SK-N-SH (cell line): ENCODE measurements around the gene ZNF143. TPM values are rescaled to one million over a fixed set of nuclear protein-coding genes. Genes with fewer than 3 reads are reported as not detected.
A peak's percentile ranks its signal among the peaks of the same experiment; 100 is the strongest.
"Not testable (repeated sequence)": the region's sequence is repeated elsewhere in the genome, so short reads cannot be mapped to it uniquely, and the experiment has no call there.

Experiments used
- CTCF ChIA-PET: fragments of 300-600, 350-600 bp; formaldehyde crosslinking; extraction: SDS; loops from one replicate; lab custom pipeline; 2021; lab: Yijun Ruan, JAX
- POLR2A ChIA-PET: fragments of 350-600 bp; sonication (Branson Sonifier 250); formaldehyde crosslinking; extraction: SDS; loops from one replicate; lab custom pipeline; 2020; ENCODE audit warnings: antibody characterized with exemption, inconsistent platforms; lab: Yijun Ruan, JAX
- DNase-seq: peaks from one replicate; pipeline ENCODE4 v3.0.0; 2012
- H2AFZ ChIP-seq: fragments of 200-600 bp; sonication (generic); 2 replicates; pipeline ENCODE4 v1.8.1; 2016; ENCODE audit warnings: antibody characterized with exemption, mild to moderate bottlenecking, low read depth
- H3F3A ChIP-seq: fragments of 200-600 bp; sonication (generic); replicated peaks from 2 replicates; pipeline ENCODE3; 2016; ENCODE audit warnings: antibody characterized with exemption, mild to moderate bottlenecking; ENCODE audit not compliant: insufficient read depth
- H3K27ac ChIP-seq, 2 experiments: fragments of 200-500 bp in 1 of 2; fragments of 200-600 bp in 1 of 2; sonication (Bioruptor generic) in 1 of 2; sonication (generic), shearing (Covaris generic) in 1 of 2; 2 replicates each; pipeline versions ENCODE4 v1.5.1 to v1.6.1; 2014 to 2016; ENCODE audit warnings: low read depth in 2 of 2, inconsistent platforms in 1 of 2, low read length in 1 of 2, mild to moderate bottlenecking in 1 of 2, mixed read lengths in 1 of 2
- H3K27me3 ChIP-seq: fragments of 200-600 bp; sonication (generic), shearing (Covaris generic); 2 replicates; pipeline ENCODE4 v1.6.1; 2016; ENCODE audit warnings: mixed run types; ENCODE audit not compliant: insufficient read depth
- H3K36me3 ChIP-seq, 2 experiments: fragments of 200-500 bp in 1 of 2; fragments of 200-600 bp in 1 of 2; sonication (Bioruptor generic) in 1 of 2; sonication (generic) in 1 of 2; replicated peaks in 1 of 2; 2 replicates each; pipeline versions ENCODE3 to v1.5.1; 2014 to 2016; ENCODE audit warnings: low read length in 1 of 2, mild to moderate bottlenecking in 1 of 2; ENCODE audit not compliant: insufficient read depth in 2 of 2, control insufficient read depth in 1 of 2
- H3K4me1 ChIP-seq, 2 experiments: fragments of 200-500 bp in 1 of 2; fragments of 200-600 bp in 1 of 2; sonication (Bioruptor generic) in 1 of 2; sonication (generic), shearing (Covaris generic) in 1 of 2; 2 replicates each; pipeline versions ENCODE4 v1.5.1 to v1.6.1; 2014 to 2016; ENCODE audit warnings: low read depth in 1 of 2, low read length in 1 of 2, mixed run types in 1 of 2; ENCODE audit not compliant: insufficient read depth in 2 of 2, control insufficient read depth in 1 of 2
- H3K4me2 ChIP-seq: fragments of 200-600 bp; sonication (generic), shearing (Covaris generic); 2 replicates; pipeline ENCODE4 v1.6.1; 2017; ENCODE audit warnings: mixed run types
- H3K4me3 ChIP-seq, 2 experiments: fragments of 200-500 bp in 1 of 2; fragments of 200-600 bp in 1 of 2; sonication (Bioruptor generic) in 1 of 2; sonication (generic), shearing (Covaris generic) in 1 of 2; 2 replicates each; pipeline versions ENCODE4 v1.5.1 to v1.8.1; 2014 to 2016; ENCODE audit warnings: low read depth in 2 of 2, inconsistent platforms in 1 of 2, low read length in 1 of 2, mild to moderate bottlenecking in 1 of 2, mixed read lengths in 1 of 2, moderate library complexity in 1 of 2
- H3K79me2 ChIP-seq: fragments of 200-600 bp; sonication (generic); 2 replicates; pipeline ENCODE4 v1.8.1; 2017; ENCODE audit warnings: mild to moderate bottlenecking; ENCODE audit not compliant: insufficient read depth
- H3K9ac ChIP-seq: fragments of 200-600 bp; sonication (generic); 2 replicates; pipeline ENCODE4 v1.6.1; 2017; ENCODE audit warnings: mixed run types
- H3K9me2 ChIP-seq: fragments of 200-600 bp; sonication (generic); 2 replicates; pipeline ENCODE4 v1.6.1; 2017; ENCODE audit warnings: mixed run types
- H3K9me3 ChIP-seq: fragments of 200-600 bp; sonication (generic); 2 replicates; pipeline ENCODE4 v1.6.1; 2017; ENCODE audit warnings: mixed run types, mild to moderate bottlenecking, moderate library complexity
- H4K20me1 ChIP-seq: fragments of 200-600 bp; sonication (generic); 2 replicates; pipeline ENCODE4 v1.6.1; 2017; ENCODE audit warnings: mild to moderate bottlenecking, mixed run types; ENCODE audit not compliant: insufficient read depth
- CHD2 ChIP-seq: fragments of 150-350 bp; IDR thresholded peaks from 2 replicates; pipeline ENCODE4 v1.6.1; 2018; ENCODE audit warnings: low read length; ENCODE audit not compliant: partially characterized antibody
- GABPA ChIP-seq: IDR thresholded peaks from 2 replicates; pipeline ENCODE4 v1.4.0; 2012; ENCODE audit warnings: low read depth, mild to moderate bottlenecking
- RFX5 ChIP-seq: IDR thresholded peaks from 2 replicates; pipeline ENCODE4 v1.6.1; 2012; ENCODE audit warnings: mild to moderate bottlenecking, improper control_type of control experiment, low read length
- TAF1 ChIP-seq: IDR thresholded peaks from 2 replicates; pipeline ENCODE4 v1.6.1; 2012; ENCODE audit warnings: low read depth, mild to moderate bottlenecking, low read length, moderate library complexity, borderline replicate concordance
- YY1 ChIP-seq: IDR thresholded peaks from 2 replicates; pipeline ENCODE4 v1.4.0; 2012; ENCODE audit warnings: low read depth, mild to moderate bottlenecking
- WGBS: methylation state at CpG from one replicate; pipeline ENCODE4 v1.1.6; 2017; ENCODE audit warnings: low lambda C conversion rate; 5-methylcytosine and 5-hydroxymethylcytosine counted together
- polyA plus RNA-seq, 3 experiments: library from polyadenylated mRNA; depleted of rRNA; stranded (reverse); fragments of >200 nt; gene quantifications; 2 replicates each; pipeline ENCODE4 v1.2.3, GENCODE V29; 2012
- TF ChIP-seq, protein P1 (sequence below): fragments of 150-350 bp; IDR thresholded peaks from 2 replicates; pipeline ENCODE4 v1.6.1; 2016; ENCODE audit warnings: mild to moderate bottlenecking, low read depth, low read length
- TF ChIP-seq, protein P2 (sequence below): fragments of 200-600 bp; sonication (generic); IDR thresholded peaks from 2 replicates; pipeline ENCODE4 v1.6.1; 2017; ENCODE audit warnings: antibody characterized with exemption, mild to moderate bottlenecking, moderate library complexity

Gene ZNF143
- polyA plus RNA-seq, 1 of the 3 experiments (the other 2 are of a cell fraction) = 11.3 TPM

DNA sequence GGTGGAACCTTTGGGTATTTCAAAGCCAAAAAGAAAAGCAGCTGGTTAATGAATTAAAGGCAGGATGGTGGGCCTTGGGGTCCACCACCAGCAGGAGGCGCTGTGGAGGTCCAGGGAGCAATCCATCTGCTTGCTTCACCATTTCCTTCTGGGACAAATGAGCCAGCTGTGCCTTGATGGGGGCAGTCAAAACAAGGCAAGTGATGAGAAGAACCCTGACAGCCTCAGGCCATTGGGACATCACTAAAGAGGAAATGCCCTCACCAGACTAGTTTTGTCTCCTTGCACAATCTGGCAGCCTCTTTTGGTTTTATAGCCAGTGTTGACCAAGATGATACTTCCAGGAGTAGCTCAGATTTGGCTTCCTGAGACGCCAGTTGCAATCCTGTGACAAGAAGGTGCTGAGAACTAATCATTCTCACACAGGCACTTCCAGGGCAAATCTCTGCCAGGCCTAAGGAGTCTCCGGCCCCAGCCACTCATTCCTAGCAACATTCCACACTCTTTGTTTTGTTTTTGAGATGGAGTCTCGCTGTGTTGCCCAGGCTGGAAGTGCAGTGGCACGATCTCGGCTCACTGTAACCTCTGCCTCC lies 74.5 kb downstream of the ZNF143 start (continued):
- no peak for TF ChIP-seq YY1
- TF ChIP-seq, all 33 proteins: peak for 3

DNA sequence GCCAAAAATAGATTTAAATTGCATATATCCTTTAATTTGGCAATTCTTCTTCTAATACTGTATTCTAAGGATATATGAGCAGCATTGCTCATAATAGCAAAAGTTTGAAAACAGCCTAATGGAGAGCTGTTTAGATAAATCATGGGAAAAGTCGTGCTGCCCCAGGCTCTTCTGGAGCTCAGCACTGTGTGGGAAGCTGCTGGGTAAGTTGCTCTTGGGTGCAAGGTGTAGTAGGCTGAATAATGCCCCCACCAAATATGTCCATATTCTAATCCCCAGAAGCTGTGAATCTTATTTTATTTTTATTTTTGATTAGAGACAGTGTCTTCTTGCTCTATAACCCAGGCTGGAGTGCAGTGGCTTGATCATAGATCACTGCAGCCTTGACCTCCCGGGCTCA lies 77.7 kb downstream of the ZNF143 start:
- CTCF ChIA-PET = interaction anchor here (0.6 to 1.4 kb wide), 4 partner anchors 9 to 210 kb away, joined by 3 read pairs; no protein-coding TSS in a partner anchor
- 93% methylated on average over 2 of the region's 2 CpGs for WGBS
- POLR2A ChIA-PET = no interaction called here

DNA sequence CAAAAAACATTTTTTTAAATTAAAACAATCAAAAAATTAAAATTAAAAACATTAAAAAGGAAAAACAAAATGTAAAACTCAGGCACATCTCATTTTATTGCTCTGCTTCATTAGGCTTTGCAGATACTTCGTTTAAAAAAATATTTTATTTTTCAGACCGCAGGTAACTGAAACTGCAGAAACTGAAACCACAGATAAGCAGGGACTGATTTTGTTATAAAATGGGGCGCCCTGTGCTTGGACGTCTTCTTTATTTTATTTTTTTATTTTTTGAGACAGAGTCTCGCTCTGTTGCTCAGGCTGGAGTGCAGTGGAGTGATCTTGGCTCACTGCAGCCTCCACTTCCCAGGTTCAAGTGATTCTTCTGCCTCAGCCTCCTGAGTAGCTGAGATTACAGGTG lies 88.4 kb downstream of the ZNF143 start:
- H2AFZ ChIP-seq, H3K9me3 ChIP-seq, H3K9me2 ChIP-seq, H3K4me1 ChIP-seq, H3K4me2 ChIP-seq, H3K4me3 ChIP-seq, CTCF ChIA-PET, DNase-seq, H3K79me2 ChIP-seq, POLR2A ChIA-PET, H3K36me3 ChIP-seq, H3K9ac ChIP-seq, H3K27ac ChIP-seq, H3K27me3 ChIP-seq, H3F3A ChIP-seq, H4K20me1 ChIP-seq: not testable (repeated sequence)
- 94% methylated on average over 5 of the region's 5 CpGs for WGBS

More for the DNA sequence above, 77.7 kb downstream of the ZNF143 start:
- TF ChIP-seq, protein P1, sequence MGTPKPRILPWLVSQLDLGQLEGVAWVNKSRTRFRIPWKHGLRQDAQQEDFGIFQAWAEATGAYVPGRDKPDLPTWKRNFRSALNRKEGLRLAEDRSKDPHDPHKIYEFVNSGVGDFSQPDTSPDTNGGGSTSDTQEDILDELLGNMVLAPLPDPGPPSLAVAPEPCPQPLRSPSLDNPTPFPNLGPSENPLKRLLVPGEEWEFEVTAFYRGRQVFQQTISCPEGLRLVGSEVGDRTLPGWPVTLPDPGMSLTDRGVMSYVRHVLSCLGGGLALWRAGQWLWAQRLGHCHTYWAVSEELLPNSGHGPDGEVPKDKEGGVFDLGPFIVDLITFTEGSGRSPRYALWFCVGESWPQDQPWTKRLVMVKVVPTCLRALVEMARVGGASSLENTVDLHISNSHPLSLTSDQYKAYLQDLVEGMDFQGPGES = no peak
- TF ChIP-seq TAF1 (no peak), RFX5 (no peak)
- Histone ChIP-seq H3K9ac (no peak overlapping the region), H3K27ac (no peak overlapping the region), H3K9me2 (no peaks in the 10 kb centered on the region), H3K36me3 (no peaks in the 10 kb centered on the region), H4K20me1 (no peaks in the 10 kb centered on the region), H3K4me2 (no peak overlapping the region), H2AFZ (no peak overlapping the region), H3K4me3 (no peak overlapping the region), H3F3A (no peaks in the 10 kb centered on the region), H3K79me2 (no peaks in the 10 kb centered on the region), H3K27me3 (no peaks in the 10 kb centered on the region), H3K4me1 (no peaks in the 10 kb centered on the region), H3K9me3 (no peaks in the 10 kb centered on the region)
- no peak for DNase-seq

DNA sequence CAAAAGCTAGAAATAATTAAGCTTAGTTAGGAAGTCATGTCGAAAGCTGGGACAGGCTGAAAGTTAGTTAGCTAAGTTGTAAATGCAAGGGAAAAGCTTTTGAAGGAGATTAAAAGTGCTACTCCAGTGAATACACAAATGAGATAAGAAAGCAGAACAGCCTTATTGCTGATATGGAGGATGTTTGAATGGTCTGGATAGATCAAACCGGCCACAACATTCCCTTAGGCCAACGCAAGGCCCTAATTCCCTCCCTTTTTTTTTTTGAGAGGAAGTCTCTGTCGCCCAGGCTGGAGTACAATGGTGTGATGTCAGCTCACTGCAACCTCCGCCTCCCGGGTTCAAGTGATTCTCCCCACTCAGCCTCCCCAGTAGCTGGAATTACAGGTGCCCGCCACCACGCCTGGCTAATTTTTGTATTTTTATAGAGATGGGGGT lies 89.4 kb downstream of the ZNF143 start:
- Histone ChIP-seq H3K27ac (peak overlapping the region in 1 of 2 experiments; percentile 47; a peak in 1 of 4 replicates), H3K9ac (no peak overlapping the region), H3K79me2 (no peaks in the 10 kb centered on the region), H4K20me1 (no peaks in the 10 kb centered on the region), H3K9me2 (no peaks in the 10 kb centered on the region), H3K4me2 (no peak overlapping the region), H3K36me3 (peaks cover 0 to 4% of the 10 kb centered on the region in 2 experiments), H3K4me3 (no peak overlapping the region), H3K4me1 (peaks cover 0 to 6% of the 10 kb centered on the region in 2 experiments; a peak in 1 of 4 replicates), H3K27me3 (no peaks in the 10 kb centered on the region), H2AFZ (no peak overlapping the region), H3F3A (no peaks in the 10 kb centered on the region), H3K9me3 (no peaks in the 10 kb centered on the region)
- POLR2A ChIA-PET = interaction anchor here (0.6 kb wide), 1 partner anchor 117 kb away, joined by 3 read pairs; no protein-coding TSS in a partner anchor
- DNase-seq = no peak
- WGBS = 87% methylated on average over 8 of the region's 8 CpGs
- CTCF ChIA-PET = interaction anchor here (1.1 kb wide), 1 partner anchor 12 kb away, joined by 3 read pairs; no protein-coding TSS in a partner anchor
- TF ChIP-seq, protein P1 = no peak
- TF ChIP-seq CHD2 = no peak
- TF ChIP-seq GABPA = no peak
- TF ChIP-seq, protein P2, sequence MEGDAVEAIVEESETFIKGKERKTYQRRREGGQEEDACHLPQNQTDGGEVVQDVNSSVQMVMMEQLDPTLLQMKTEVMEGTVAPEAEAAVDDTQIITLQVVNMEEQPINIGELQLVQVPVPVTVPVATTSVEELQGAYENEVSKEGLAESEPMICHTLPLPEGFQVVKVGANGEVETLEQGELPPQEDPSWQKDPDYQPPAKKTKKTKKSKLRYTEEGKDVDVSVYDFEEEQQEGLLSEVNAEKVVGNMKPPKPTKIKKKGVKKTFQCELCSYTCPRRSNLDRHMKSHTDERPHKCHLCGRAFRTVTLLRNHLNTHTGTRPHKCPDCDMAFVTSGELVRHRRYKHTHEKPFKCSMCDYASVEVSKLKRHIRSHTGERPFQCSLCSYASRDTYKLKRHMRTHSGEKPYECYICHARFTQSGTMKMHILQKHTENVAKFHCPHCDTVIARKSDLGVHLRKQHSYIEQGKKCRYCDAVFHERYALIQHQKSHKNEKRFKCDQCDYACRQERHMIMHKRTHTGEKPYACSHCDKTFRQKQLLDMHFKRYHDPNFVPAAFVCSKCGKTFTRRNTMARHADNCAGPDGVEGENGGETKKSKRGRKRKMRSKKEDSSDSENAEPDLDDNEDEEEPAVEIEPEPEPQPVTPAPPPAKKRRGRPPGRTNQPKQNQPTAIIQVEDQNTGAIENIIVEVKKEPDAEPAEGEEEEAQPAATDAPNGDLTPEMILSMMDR = no peak
- TF ChIP-seq, all 33 proteins: peak for 0
